GM04504 (cell line): Measurements from ENCODE around the gene CCDC137.
A peak's percentile ranks its signal among the peaks of the same experiment; 100 is the strongest.

Experiments
- DNase-seq: peaks from one replicate; pipeline ENCODE4 v3.0.0-alpha.2; 2012; ENCODE audit warnings: low read depth

The CCDC137 gene

GRCh38 chr17:81682565-81683207 is 16.1 kb downstream of the CCDC137 start:
- no peak for DNase-seq

DNA sequence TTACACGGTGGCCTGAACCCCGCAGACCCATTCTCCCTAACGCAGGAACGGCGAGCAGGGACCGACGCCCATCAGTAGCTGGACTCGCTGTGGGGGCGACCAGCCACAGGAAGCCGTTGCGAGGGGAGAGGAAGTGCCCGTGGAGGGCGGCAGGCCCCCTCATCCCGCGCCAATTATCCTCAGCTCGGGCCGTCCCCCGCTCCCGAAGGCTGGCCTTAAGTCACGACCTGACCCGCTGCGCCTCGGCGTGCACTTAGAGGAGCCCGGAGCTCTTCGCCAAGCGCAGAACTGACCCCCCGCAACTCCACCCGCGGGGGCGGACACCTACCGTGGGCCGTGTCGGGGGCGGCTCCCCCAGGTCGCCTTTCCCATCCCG is 16.7 kb downstream of the CCDC137 start:
- no peak for DNase-seq

GRCh38 chr17:81683584-81684441 is 17.3 kb downstream of the CCDC137 start, which contains the start of the genes ARL16 and HGS:
TSS of gene ARL16 (minus strand) at chr17:81683797. CDS start at chr17:81683753, 44 bp downstream.
TSS of gene HGS (plus strand) at chr17:81684011. CDS start at chr17:81684067, 56 bp downstream.
- peak; percentile 98 for DNase-seq

- DNase-seq = no peak
Observed at GRCh38 chr17:81684442-81684911, 17.9 kb downstream of the CCDC137 start.

GRCh38 chr17:81685108-81685507 is 18.6 kb downstream of the CCDC137 start:
- peak; percentile 45 for DNase-seq

DNA sequence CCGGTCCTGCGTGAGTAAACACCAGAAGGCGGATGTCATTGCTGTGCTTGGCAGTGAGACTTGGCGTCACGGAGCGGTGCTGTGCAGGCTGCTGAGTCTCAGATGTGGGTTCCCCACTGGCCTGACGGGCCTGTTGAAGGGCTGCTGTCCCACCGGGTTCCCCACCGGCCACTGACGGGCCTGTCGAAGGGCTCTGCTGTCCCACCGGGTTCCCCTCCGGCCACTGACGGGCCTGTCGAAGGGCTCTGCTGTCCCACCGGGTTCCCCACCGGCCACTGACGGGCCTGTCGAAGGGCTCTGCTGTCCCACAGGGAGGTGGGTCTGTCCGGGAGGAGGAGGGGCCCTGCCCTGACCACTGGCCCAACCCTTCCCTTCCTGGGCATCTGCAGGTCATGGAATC is 20.1 kb downstream of the CCDC137 start:
- DNase-seq = no peak

DNA sequence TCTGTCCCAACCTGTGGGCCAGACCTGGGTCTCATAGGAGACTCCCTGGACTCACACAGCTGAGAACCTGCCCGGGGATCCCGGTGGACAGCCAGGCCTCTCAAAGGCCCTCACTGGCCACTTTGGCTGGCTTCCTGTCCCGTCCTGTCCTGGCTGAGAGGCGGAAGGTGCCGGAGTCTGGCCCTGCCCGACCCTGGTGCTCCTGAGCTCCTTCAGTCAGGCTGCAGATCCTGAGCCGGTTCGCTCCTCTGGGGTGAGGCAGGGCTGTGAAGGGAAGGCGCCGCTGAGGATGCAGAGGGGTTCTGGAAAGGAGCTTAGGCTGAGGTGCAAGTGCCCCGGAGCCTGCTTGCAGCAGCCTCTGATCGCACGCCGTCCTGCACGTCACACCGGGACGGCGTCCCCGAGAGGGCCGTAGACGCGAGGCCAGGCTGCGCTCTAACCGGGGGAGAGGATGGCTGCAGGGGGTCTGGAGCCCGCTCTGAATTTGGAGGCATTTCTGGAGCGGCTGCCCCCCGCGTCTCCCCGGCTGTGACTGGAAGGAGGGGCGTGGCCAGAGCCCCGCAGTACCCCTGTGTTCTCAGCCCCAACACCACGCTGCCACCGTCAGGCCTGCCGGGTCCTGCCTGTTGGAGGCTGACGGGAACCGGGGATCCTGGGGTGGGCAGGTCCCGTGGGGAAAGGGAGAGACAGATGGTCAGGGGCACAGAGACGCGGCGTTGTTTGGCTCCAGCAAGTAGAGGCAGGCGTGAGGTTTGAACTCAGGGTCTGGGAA is 21.4 kb downstream of the CCDC137 start:
- no peak for DNase-seq

DNA sequence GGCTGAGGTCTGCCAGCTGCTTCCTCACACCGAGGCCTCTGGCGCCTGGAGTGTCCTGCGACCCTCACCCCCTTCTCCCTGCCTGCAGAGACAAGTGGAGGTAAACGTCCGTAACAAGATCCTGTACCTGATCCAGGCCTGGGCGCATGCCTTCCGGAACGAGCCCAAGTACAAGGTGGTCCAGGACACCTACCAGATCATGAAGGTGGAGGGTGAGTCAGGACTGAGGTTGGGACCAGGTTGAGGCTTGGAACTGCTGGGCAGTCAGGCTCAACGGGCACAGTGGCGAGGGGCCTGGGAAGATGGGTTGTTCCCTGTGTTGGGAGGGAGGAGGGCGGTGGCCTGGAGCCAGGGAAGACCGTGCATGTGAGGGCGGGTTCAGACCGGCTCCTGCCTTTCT is 22.1 kb downstream of the CCDC137 start:
- no peak for DNase-seq

DNA sequence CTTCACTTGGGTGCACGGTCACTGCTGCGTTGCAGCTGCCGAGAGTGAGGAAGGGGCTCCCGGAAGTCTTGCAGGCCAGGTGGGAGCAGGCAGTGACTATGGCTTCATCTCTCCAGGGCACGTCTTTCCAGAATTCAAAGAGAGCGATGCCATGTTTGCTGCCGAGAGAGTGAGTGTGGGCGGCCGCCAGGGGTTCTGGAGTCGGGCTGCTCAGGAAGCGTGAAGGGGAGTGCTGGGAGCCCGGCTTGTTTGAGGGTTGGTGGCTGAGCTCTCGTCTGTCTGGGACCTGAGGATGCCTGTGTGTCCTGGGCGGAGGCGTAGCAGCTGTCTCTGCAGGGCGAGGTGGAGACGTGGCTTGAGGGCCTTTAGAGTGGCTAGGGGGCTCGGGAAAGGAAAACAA is 23.5 kb downstream of the CCDC137 start:
- DNase-seq = no peak

DNA sequence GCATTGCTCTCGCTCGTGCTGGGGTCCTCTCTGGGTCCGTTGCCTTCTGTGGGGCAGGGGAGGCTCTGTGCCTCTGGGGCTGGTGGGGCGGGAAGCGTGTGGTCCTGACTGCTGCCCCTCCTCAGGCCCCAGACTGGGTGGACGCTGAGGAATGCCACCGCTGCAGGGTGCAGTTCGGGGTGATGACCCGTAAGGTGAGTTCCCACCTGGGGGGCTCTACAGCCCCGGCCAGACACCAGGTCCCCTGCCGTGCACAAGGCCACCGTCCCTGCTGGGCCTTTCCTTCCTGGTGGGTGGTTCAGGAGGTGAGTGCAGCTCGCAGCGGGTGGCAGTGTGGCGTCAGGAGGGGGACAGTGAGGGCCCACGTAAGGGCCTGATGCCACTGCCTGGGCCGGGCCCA is 24.0 kb downstream of the CCDC137 start:
- DNase-seq = no peak

- DNase-seq = no peak
Observed at GRCh38 chr17:81691196-81691595, 24.7 kb downstream of the CCDC137 start.

DNA sequence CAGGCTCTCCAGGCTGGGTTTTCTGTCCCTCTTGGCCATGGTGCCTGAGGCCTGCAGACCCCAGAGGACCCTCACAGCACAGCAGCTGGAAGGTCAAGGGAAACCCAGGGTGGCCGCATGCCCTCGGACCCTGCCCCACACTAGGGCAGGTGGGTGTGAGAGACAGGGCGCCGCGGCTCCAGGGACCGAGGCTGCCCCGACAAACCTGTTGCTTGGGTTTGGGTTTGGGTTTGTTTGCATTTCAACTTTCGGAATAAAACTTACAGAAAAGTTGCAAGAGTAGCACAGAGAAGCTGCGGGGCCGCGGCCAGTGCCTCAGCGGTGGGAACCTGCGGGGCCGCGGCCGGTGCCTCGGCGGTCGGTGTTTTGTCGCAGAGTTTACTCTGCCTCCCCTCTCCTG is 25.1 kb downstream of the CCDC137 start:
- no peak for DNase-seq

DNA sequence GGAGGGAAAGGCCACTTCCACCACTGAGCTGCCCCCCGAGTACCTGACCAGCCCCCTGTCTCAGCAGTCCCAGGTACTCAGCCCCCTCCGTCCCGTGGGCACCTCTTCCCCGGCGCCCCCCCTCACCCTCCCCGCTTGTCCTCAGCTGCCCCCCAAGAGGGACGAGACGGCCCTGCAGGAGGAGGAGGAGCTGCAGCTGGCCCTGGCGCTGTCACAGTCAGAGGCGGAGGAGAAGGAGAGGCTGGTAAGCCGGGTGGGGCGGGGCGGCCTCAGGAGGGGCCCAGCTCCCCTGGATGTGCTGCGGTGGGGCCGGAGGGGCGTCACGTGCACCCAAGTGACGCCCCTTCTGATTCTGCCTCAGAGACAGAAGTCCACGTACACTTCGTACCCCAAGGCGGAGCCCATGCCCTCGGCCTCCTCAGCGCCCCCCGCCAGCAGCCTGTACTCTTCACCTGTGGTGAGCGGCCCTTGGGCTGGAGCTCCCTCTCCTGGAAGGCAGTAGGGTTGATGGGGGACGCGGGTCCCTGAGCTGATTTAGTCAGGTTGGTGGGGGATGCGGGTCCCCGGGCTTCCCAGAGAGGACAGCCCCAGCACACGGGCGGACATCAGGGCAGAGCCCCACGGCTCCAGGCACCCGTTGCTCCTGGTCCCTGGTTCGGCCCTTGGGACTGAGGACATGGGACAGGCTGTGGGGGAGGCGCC is 27.1 kb downstream of the CCDC137 start:
- no peak for DNase-seq

DNA sequence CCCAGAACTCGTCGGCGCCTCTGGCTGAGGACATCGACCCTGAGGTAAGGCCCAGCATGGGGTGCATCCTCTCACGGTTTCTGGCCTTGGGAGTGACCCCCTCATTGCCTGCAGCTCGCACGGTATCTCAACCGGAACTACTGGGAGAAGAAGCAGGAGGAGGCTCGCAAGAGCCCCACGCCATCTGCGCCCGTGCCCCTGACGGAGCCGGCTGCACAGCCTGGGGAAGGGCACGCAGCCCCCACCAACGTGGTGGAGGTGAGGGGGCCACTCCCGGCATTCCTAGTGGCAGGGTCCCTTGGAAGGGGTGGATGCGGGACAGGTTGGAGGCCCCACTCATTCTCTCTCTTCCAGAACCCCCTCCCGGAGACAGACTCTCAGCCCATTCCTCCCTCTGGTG is 28.3 kb downstream of the CCDC137 start:
- no peak for DNase-seq

- no peak for DNase-seq
Observed at GRCh38 chr17:81695211-81695610, 28.7 kb downstream of the CCDC137 start.

DNA sequence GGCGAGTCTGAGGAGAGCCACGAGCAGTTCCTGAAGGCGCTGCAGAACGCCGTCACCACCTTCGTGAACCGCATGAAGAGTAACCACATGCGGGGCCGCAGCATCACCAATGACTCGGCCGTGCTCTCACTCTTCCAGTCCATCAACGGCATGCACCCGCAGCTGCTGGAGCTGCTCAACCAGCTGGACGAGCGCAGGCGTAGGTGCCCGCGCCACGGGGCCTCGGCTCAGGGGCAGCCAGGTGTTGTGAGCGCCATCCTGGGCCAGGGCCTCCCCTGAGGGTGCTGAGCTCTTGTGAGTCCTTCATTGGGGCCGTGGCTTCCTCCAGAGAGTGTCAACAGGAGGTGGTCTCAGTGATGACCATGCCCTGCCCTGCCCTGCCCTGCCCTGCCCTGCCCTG is 29.3 kb downstream of the CCDC137 start:
- DNase-seq = no peak

DNA sequence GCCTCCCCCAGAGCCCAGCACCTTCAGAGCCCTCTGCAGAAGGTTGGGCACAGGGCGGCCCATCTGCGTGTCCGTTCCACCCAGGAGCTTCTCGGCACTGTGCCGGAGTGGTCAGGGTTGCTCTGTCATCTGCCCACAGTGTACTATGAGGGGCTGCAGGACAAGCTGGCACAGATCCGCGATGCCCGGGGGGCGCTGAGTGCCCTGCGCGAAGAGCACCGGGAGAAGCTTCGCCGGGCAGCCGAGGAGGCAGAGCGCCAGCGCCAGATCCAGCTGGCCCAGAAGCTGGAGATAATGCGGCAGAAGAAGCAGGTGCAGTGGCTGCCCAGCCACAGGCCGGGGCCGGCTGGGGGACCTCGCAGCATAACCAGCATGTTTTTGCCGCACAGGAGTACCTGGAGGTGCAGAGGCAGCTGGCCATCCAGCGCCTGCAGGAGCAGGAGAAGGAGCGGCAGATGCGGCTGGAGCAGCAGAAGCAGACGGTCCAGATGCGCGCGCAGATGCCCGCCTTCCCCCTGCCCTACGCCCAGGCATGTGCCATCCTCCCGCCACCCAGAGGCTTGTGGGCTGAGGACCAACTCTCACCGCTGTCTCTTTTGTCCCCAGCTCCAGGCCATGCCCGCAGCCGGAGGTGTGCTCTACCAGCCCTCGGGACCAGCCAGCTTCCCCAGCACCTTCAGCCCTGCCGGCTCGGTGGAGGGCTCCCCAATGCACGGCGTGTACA is 29.8 kb downstream of the CCDC137 start:
- DNase-seq = no peak

DNA sequence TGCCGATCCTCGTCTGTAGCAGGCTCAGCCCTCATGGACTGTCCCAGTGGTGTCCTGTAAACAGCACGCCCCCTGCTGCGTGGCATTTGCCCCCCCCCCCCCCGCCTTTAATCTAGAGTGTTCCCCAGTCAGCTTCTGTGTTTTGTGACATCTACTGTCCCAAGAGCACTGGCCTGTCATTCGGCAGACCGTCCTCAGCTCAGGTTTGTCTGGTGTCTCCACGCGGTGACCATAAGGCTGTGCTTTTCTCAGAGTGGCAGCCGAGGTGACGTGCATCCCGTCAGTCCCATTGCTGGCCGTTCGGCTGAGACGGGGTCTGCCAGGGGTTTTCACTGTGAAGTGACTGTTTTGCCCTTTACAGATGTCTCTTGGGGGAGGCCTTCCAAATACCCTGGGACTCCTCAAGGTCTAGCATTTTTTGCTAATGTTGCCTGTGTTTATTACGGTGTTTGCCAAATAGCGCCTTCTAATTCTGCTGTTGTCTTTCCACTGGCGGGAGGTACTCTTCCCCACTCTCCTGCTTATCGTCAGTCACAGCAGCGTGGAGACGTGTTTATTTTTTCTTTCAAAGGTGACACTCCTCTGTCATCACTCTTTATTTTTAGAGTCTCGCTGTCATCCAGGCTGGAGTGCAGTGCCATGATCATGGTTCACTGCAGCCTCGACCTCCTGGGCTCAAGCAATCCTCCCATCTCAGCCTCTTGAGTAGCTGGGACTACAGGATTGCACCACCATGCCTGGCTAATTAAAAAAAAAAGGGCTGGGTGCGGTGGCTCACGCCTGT is 30.9 kb downstream of the CCDC137 start:
- DNase-seq = no peak

- no peak for DNase-seq
Observed at GRCh38 chr17:81700353-81701287, 34.1 kb downstream of the CCDC137 start.
